ENCODE results near the gene ARID2.
A peak's percentile ranks its signal among the peaks of the same experiment; 100 is the strongest.

ARID2 gene

DNA sequence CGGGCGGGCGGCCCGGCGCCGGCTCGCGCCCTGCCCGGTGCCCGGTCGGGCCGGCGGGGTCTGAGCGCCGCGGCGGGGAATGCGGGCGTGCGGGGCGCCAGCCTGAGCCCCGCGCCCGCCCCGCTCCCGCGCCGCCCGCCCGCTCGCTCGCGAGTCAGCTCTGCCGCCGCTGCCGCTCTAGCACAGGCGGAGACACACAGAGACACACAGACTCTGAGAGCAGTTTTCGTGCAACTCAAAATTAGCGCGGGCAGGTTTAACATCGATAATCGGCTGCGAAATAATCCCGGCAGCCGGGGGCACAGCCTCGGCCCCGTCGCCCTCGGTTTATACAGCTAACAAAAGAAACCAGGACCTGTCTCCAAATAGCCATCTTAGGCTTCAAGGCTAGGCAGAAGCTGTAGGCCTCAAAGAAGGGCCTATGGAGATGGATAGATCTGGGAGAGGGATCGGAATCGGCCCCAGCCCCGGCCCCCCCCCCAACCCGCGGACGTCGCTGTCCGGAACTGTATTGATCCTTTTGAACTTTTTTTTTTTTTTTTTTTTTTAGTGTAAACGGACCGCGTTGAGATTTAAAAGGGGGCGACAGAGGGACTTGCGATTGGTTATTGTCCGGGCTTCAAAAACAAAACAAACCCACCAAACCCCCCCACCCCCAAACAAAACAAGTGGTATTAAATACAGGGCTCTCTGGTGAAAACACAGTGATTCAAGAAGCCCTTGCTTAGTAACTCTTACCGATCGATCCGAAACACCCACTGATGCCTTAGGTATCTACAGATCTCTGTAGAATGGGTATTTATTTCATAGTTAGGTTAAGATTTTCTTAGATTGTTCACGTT lies 1.1 kb downstream of the ARID2 start:
- H3K4me1 Mint-ChIP-seq = peaks cover 41% of the 10 kb centered on the region
- H3K36me3 Mint-ChIP-seq = peaks cover 7% of the 10 kb centered on the region
- H3K9me3 Mint-ChIP-seq = no peaks in the 10 kb centered on the region
- peak; percentile 0 for ATAC-seq
- peak overlapping the region; percentile 98 for H3K27ac Mint-ChIP-seq
- H3K4me3 Mint-ChIP-seq = peak overlapping the region; percentile 100
- H3K27me3 Mint-ChIP-seq = no peaks in the 10 kb centered on the region

- no peak for ATAC-seq
- Mint-ChIP-seq H3K4me3 (peak overlapping the region; percentile 100), H3K4me1 (peaks cover 39% of the 10 kb centered on the region), H3K36me3 (peaks cover 12% of the 10 kb centered on the region), H3K27ac (peak overlapping the region; percentile 98), H3K27me3 (no peaks in the 10 kb centered on the region), H3K9me3 (no peaks in the 10 kb centered on the region)
Measured at GRCh38 chr12:45731190-45731775, 1.8 kb downstream of the ARID2 start.

DNA sequence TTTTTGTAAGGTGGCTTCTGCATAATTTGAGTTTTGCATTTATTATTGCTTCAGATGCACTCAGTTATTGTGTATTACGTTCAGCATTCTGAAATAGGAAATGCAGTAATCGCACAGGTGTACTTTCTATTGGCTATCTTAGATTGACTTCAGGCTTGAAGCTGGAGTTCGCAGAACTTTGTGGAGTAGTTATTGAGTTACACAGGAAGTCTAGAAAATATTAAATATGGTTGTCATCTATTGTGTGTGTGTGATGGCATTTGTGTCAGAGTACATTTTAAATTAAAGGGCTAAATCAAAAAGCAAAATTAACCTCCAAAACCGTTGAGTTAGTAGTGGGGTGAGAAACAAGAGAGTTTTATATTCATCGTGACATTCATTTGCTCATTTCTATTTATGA lies 2.7 kb downstream of the ARID2 start:
- ATAC-seq = no peak
- Mint-ChIP-seq H3K27me3 (no peaks in the 10 kb centered on the region), H3K27ac (peak overlapping the region; percentile 98), H3K4me3 (peak overlapping the region; percentile 73), H3K4me1 (peaks cover 39% of the 10 kb centered on the region), H3K9me3 (no peaks in the 10 kb centered on the region), H3K36me3 (peaks cover 21% of the 10 kb centered on the region)

GRCh38 chr12:45732936-45733335 lies 3.4 kb downstream of the ARID2 start:
- Mint-ChIP-seq H3K27me3 (no peaks in the 10 kb centered on the region), H3K4me3 (no peak overlapping the region), H3K27ac (peak overlapping the region; percentile 40), H3K36me3 (peaks cover 28% of the 10 kb centered on the region), H3K4me1 (peaks cover 36% of the 10 kb centered on the region), H3K9me3 (no peaks in the 10 kb centered on the region)
- no peak for ATAC-seq

- ATAC-seq = no peak
- H3K27ac Mint-ChIP-seq = no peak overlapping the region
- H3K36me3 Mint-ChIP-seq = peaks cover 43% of the 10 kb centered on the region
- H3K4me3 Mint-ChIP-seq = no peak overlapping the region
- no peaks in the 10 kb centered on the region for H3K27me3 Mint-ChIP-seq
- H3K9me3 Mint-ChIP-seq = peaks cover 3% of the 10 kb centered on the region
- peaks cover 38% of the 10 kb centered on the region for H3K4me1 Mint-ChIP-seq
Measured at GRCh38 chr12:45737638-45738037, 8.1 kb downstream of the ARID2 start.

DNA sequence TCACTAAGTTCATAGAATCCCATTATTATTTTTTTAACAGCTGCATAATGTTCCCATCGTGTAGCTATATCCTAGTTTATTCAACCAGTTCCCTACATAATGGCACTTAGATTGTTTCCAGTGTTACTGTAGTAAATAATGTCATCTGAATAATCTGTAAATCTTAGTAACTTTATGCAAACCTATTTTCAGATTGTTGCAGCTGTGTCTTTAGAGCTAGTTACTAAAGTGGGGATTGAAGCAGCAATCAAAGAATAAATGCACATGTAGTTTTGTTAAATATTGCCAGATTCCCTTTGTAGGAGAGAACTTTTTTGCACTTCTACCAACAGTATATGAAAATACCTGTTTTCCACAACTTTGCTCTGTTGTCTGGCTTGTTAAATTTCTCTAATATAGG lies 13.1 kb downstream of the ARID2 start:
- peaks cover 13% of the 10 kb centered on the region for H3K4me1 Mint-ChIP-seq

GRCh38 chr12:45743247-45743646 lies 13.7 kb downstream of the ARID2 start:
- H3K27me3 Mint-ChIP-seq = no peaks in the 10 kb centered on the region
- H3K4me3 Mint-ChIP-seq = no peak overlapping the region
- H3K27ac Mint-ChIP-seq = no peak overlapping the region
- H3K36me3 Mint-ChIP-seq = peaks cover 13% of the 10 kb centered on the region
- H3K9me3 Mint-ChIP-seq = peaks cover 3% of the 10 kb centered on the region
- no peak for ATAC-seq
- peaks cover 13% of the 10 kb centered on the region for H3K4me1 Mint-ChIP-seq

More for the DNA sequence above, 13.1 kb downstream of the ARID2 start:
- Mint-ChIP-seq H3K27ac (no peak overlapping the region), H3K27me3 (no peaks in the 10 kb centered on the region), H3K9me3 (peaks cover 3% of the 10 kb centered on the region), H3K36me3 (peaks cover 19% of the 10 kb centered on the region), H3K4me3 (no peak overlapping the region)
- ATAC-seq = no peak

DNA sequence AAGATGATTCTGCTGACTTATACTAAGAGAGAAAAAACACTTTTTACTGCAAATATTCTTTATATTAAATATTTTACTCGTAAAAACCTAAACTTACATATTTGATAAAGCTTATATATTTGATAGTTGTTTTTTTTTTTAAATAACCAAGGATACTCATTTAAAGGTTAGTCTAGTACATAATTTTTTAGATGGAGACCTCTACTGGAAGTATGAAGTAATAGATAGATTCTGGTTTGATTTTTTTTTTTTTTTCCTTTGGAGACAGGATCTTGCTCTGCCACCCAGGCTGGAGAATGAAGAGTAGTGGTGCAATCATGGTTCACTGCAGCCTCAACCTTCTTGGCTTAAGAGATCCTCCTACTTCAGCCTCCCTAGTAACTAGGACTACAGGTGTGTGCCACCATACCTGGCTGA lies 16.4 kb downstream of the ARID2 start:
- Mint-ChIP-seq H3K4me1 (peaks cover 30% of the 10 kb centered on the region), H3K27me3 (no peaks in the 10 kb centered on the region), H3K9me3 (peaks cover 3% of the 10 kb centered on the region), H3K4me3 (no peak overlapping the region), H3K36me3 (peaks cover 19% of the 10 kb centered on the region), H3K27ac (no peak overlapping the region)
- no peak for ATAC-seq

DNA sequence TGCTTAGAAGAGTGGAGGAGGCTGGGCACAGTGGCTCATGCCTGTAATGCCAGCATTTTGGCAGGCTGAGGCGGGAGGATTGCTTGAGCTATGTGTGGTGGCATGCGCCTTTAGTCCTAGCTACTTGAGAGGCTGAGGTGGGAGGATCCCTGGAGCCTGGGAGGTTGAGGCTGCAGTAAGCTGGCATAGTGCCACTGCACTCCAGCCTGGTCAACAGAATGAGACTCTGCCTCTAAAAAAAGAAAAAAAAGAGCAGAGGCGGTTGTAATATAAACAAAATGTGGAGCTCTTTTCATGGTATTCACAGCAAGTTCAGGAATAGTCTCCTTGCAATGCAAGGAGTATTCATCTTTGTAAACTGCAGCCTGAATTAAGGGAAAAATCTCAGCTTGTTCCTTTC lies 27.2 kb downstream of the ARID2 start:
- no peak for ATAC-seq
- no peaks in the 10 kb centered on the region for H3K27me3 Mint-ChIP-seq
- no peaks in the 10 kb centered on the region for H3K9me3 Mint-ChIP-seq
- no peak overlapping the region for H3K27ac Mint-ChIP-seq
- peaks cover 43% of the 10 kb centered on the region for H3K4me1 Mint-ChIP-seq
- peaks cover 47% of the 10 kb centered on the region for H3K36me3 Mint-ChIP-seq
- no peak overlapping the region for H3K4me3 Mint-ChIP-seq

DNA sequence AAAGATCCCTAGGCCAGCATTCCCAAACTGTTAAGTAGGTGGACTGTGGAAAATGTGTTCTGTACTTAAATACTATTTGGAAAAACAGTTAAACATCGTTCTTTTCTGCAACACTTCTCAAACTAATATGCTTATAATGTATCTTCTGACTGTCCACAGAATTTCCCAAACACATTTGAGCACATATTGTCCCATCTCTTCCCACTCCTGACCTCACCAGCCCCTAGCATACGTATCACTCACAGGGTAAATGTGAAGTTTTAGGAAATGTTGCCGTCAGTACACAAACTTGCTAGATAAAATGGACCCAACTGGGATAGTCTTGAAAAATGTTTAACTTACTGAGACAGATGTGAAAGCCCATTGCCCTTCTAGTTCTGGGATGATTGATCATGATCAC lies 27.7 kb downstream of the ARID2 start:
- ATAC-seq = no peak
- Mint-ChIP-seq H3K36me3 (peaks cover 45% of the 10 kb centered on the region), H3K27me3 (no peaks in the 10 kb centered on the region), H3K4me1 (peaks cover 46% of the 10 kb centered on the region), H3K9me3 (no peaks in the 10 kb centered on the region), H3K27ac (no peak overlapping the region), H3K4me3 (no peak overlapping the region)

- Mint-ChIP-seq H3K4me3 (no peak overlapping the region), H3K36me3 (peaks cover 22% of the 10 kb centered on the region), H3K4me1 (peaks cover 42% of the 10 kb centered on the region), H3K27ac (no peak overlapping the region), H3K27me3 (no peaks in the 10 kb centered on the region), H3K9me3 (no peaks in the 10 kb centered on the region)
- no peak for ATAC-seq
Measured at GRCh38 chr12:45760333-45760732, 30.8 kb downstream of the ARID2 start.

DNA sequence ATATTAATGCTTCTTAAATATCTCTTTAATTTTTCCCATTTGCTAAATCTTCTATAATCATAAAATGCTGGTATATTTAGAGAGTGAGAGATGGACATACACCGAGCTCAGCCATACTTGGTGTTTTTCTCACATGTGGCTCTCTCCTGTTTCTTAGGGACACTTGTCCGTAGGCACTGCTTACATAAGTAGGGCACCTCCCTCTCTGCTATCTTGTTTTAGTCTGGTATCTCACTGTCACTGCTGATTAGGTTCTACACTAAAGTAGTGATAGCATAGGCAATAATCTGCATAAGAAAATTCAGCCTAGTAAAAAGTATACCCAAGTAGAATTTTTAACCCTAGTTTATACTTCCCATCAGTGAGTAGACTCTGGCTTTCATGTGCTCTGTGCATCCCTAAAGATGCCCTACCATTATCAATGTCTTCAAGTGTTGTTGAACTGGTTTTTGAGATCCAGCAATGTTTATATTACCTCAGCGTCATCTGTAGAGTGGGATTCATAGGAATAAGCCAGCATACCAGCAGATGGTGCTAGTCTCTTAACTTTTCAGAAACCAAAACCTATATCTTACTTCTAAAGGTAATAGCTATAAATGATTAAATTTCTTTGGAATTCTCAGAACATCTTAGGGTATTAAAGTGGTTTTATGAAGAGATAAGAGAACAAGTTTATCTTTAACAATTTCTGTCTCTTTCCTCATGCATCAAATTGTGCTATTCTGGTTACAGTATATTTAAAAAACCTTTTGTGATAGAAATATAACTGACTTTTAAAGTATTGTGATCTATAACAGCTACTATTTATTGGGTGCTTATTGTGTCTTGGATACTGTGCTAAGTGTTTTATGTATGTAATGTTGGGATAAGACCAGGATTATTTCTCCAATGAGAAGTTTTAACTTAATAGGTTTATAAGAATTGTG lies 32.9 kb downstream of the ARID2 start:
- no peak for ATAC-seq
- Mint-ChIP-seq H3K36me3 (peaks cover 11% of the 10 kb centered on the region), H3K4me1 (peaks cover 42% of the 10 kb centered on the region), H3K27me3 (no peaks in the 10 kb centered on the region), H3K27ac (no peak overlapping the region), H3K9me3 (no peaks in the 10 kb centered on the region), H3K4me3 (no peak overlapping the region)

GRCh38 chr12:45763381-45763780 lies 33.9 kb downstream of the ARID2 start:
- Mint-ChIP-seq H3K4me1 (peaks cover 49% of the 10 kb centered on the region), H3K27me3 (no peaks in the 10 kb centered on the region), H3K36me3 (peaks cover 19% of the 10 kb centered on the region), H3K9me3 (peaks cover 1% of the 10 kb centered on the region), H3K27ac (no peak overlapping the region), H3K4me3 (no peak overlapping the region)
- ATAC-seq = no peak

DNA sequence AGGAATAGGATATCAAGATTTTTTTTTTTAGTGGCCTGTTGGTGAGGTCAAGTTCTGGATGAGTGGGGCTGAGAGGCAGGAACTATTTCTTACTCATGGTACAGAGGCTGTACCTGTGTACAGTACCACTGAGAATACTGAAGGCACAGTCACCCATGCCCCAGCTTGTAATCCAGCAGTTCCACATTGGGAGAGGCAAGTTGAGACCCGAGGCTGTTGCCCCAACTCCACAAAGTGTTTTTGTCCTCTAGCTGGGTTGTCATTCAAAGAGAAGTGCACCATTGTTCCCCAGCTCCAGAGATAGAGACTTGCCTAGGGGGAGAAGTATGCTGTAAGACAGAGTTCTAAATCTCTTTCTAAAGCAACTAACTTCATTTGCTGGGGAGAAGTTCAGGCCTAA lies 38.7 kb downstream of the ARID2 start:
- Mint-ChIP-seq H3K36me3 (peaks cover 41% of the 10 kb centered on the region), H3K4me1 (peaks cover 58% of the 10 kb centered on the region)

GRCh38 chr12:45773747-45774146 lies 44.2 kb downstream of the ARID2 start:
- ATAC-seq = no peak
- H3K27me3 Mint-ChIP-seq = no peaks in the 10 kb centered on the region
- H3K4me1 Mint-ChIP-seq = peaks cover 55% of the 10 kb centered on the region
- H3K9me3 Mint-ChIP-seq = peaks cover 7% of the 10 kb centered on the region
- H3K36me3 Mint-ChIP-seq = peaks cover 24% of the 10 kb centered on the region
- no peak overlapping the region for H3K27ac Mint-ChIP-seq
- no peak overlapping the region for H3K4me3 Mint-ChIP-seq

More for the DNA sequence above, 38.7 kb downstream of the ARID2 start:
- Mint-ChIP-seq H3K27me3 (no peaks in the 10 kb centered on the region), H3K9me3 (peaks cover 12% of the 10 kb centered on the region), H3K4me3 (no peak overlapping the region), H3K27ac (no peak overlapping the region)
- ATAC-seq = no peak

All from stimulated activated memory B cell treated with anti-CD40 and anti-IgM and Interleukin-4, amounts not matched to agents 10 μg/mL and 1 μg/mL and 100 μg/mL, for 72 hours (primary cell).